HAP-1 (cell line): ENCODE measurements around the gene CAT.
A peak's percentile ranks its signal among the peaks of the same experiment; 100 is the strongest.

ENCODE experiments used
- DNase-seq, 2 experiments: peaks; one replicate each; pipeline ENCODE4 v3.0.0-alpha.2; 2016 to 2020; ENCODE audit warnings: low spot score in 2 of 2
- H3K27me3 ChIP-seq: fragments of 250-450 bp; sonication (Bioruptor Pico); 2 replicates; pipeline ENCODE4 v1.5.1; 2020; ENCODE audit warnings: low read depth, mild to moderate bottlenecking, moderate library complexity
- H3K36me3 ChIP-seq: fragments of 250-450 bp; sonication (Bioruptor Pico); replicated peaks from 2 replicates; pipeline ENCODE4 v1.5.1; 2020; ENCODE audit warnings: mild to moderate bottlenecking
- H3K4me1 ChIP-seq: fragments of 250-450 bp; sonication (Bioruptor Pico); 2 replicates; pipeline ENCODE4 v1.5.1; 2020; ENCODE audit warnings: mild to moderate bottlenecking
- H3K4me3 ChIP-seq: fragments of 250-450 bp; sonication (Bioruptor Pico); 2 replicates; pipeline ENCODE4 v1.5.1; 2020; ENCODE audit warnings: mild to moderate bottlenecking, moderate library complexity
- H3K9me3 ChIP-seq: fragments of 250-450 bp; sonication (Bioruptor Pico); 2 replicates; pipeline ENCODE4 v1.5.1; 2020; ENCODE audit warnings: mild to moderate bottlenecking, moderate library complexity
- in situ Hi-C: fragments of 300-500 bp; cut with MboI; formaldehyde crosslinking; loops from 3 replicates; pipeline ENCODE4 v1.14.3; 2020; ENCODE audit warnings: low sequenced_read_pairs, inconsistent platforms, mixed read lengths

The CAT gene

DNA sequence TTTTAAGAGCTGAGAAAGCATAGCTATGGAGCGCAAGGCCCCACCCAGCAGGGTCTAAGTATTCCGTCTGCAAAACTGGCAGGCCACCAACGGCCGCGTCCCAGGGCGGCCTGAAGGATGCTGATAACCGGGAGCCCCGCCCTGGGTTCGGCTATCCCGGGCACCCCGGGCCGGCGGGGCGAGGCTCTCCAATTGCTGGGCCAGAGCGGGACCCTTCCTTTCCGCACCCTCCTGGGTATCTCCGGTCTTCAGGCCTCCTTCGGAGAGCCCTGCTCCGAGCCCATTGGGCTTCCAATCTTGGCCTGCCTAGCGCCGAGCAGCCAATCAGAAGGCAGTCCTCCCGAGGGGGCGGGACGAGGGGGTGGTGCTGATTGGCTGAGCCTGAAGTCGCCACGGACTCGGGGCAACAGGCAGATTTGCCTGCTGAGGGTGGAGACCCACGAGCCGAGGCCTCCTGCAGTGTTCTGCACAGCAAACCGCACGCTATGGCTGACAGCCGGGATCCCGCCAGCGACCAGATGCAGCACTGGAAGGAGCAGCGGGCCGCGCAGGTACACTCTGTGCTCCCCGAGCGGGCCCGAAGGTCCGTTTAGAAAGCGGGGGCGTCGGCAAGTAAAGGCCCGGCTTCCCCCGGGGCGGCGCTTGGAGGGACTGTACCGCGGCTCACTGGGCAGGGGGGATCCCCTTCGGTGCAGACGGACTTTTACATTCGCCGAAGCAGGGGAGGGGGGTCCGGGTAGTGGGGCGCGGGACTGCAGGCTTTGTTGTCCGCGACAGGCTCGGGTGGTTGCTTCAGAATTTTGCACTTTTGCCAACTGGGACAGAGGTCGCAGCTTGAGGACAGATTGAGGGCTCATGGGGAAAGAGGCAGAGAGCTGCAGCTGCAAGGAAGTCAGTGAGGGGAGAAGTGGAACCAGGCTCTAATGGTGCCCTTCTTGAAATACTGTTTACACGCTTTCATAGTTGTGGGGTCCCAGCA is at the start of gene CAT:
TSS of gene CAT (plus strand) at position 406 of the 979 bp plus-strand sequence. CDS start at position 486, 80 bp downstream.
- Histone ChIP-seq H3K36me3 (no peaks in the 10 kb centered on the region), H3K27me3 (no peaks in the 10 kb centered on the region), H3K9me3 (no peaks in the 10 kb centered on the region), H3K4me1 (peaks cover 13% of the 10 kb centered on the region), H3K4me3 (peak within 1 kb of the TSS; percentile 96)
- peak; percentile 94 to 99 for DNase-seq
- in situ Hi-C loops: no loop called here

DNA sequence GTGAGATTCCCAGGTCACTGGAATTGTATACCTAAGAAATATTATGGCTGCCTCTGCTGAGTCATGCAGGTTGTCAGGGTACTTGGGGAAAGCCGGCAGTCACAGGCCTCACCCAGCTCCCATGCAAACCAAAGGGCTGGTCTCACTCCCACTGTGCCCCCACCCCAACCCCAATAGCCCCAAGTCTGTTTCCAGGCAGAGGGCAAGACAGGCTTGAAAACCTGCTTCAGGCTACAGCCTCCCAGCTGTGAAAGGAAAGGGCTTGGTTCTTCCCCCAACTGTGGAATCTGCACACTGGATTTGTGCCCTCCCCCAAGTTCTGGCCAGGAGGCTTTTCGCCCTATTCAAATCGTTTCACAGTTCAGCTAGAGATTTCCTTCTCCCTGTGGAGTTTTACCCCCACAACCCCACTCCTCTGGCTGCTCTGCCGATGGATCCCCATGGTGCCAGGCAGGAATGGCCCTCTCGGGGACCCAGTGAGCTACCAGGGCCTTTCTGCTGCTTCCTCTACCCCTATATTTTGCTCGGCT is 43.9 kb upstream of the CAT start:
- peaks cover 2% of the 10 kb centered on the region; the same call in 1 of the 2 replicates for H3K9me3 ChIP-seq
- H3K4me1 ChIP-seq: peaks cover 7% of the 10 kb centered on the region
- H3K4me3 ChIP-seq: no peak overlapping the region
- in situ Hi-C loops: no loop called here
- 0 out of 2 replicates have a peak, but pooled peaks cover 5% of the 10 kb centered on the region for H3K27me3 ChIP-seq
- DNase-seq: no peak
- H3K36me3 ChIP-seq: no peaks in the 10 kb centered on the region

DNA sequence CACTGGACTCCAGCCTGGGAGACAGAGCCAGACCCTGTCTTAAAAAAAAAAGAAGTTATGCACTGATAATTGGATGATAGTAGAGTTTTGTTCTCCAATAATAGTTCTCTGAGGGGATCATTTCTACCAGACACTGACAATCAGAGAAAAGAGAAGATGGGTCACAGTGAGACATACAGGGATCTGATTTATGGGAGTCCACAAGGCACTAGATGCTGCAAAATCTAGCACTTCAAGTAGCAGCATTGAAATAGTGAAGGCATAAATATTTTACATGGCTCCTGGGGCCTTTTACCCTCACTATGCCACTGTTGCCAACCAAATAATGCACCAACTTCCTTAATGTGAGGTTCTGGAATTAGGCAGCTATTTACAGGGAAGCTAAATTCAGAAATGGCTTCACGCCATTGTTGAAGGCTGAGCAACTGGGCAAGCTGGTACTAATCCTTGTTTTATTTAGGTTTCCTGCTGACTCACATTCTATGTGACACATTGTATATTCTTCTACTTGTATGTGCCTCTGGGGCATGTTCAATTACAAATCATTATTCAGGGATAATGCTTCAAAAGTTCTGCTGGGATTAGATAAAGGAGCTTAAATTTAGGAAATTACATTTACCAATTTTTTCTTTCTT is 42.7 kb upstream of the CAT start:
- peaks cover 7% of the 10 kb centered on the region for H3K4me1 ChIP-seq
- 0 out of 2 replicates have a peak, but pooled peaks cover 2% of the 10 kb centered on the region for H3K9me3 ChIP-seq
- in situ Hi-C loops: no loop called here
- H3K36me3 ChIP-seq: no peaks in the 10 kb centered on the region
- 0 out of 2 replicates have a peak, but pooled peaks cover 4% of the 10 kb centered on the region for H3K27me3 ChIP-seq
- no peak overlapping the region for H3K4me3 ChIP-seq
- DNase-seq: peak; percentile 56 to 88

DNA sequence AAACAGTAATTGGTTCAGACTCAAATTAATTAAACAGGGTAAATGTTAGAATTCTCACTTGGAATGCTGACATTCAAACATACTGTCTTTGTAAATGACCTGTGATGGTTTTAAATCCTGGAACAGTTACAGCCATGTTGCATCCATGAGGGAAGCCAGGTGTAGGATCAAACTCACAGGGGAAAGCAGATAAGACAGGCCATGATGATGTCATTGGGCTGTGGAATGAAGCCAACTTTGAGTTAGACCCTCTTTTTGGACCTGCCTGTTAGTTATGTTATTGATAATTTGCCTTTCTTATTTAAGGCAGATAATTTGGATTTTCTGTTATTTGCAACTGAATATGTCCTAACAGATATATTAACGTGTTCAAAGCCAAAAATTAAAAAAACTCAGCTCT is 41.6 kb upstream of the CAT start:
- H3K36me3 ChIP-seq: no peaks in the 10 kb centered on the region
- no peak for DNase-seq
- in situ Hi-C loops: no loop called here

DNA sequence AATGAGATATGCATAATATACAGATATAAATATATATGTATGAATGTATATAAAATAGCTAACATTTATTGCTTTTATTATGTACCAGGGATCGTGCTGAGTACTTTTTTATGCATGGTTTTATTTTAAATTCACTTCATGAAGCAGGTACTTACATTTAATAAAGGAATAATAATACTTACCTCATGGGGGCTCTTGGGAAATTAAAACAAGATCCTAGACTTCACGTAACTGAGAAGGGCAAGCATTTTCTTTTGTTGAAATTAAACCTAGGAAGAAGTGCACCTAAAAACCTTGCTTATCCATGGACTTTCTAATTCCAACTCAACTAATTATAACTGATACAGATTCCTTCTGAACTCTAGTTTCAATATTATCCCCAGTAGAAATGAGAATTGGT is 40.9 kb upstream of the CAT start:
- DNase-seq: no peak
- in situ Hi-C loops: no loop called here
- H3K9me3 ChIP-seq: no peaks in the 10 kb centered on the region
- H3K4me1 ChIP-seq: peaks cover 7% of the 10 kb centered on the region
- H3K27me3 ChIP-seq: no peaks in the 10 kb centered on the region
- H3K4me3 ChIP-seq: no peak overlapping the region
- H3K36me3 ChIP-seq: no peaks in the 10 kb centered on the region

More for the DNA sequence above, 41.6 kb upstream of the CAT start:
- H3K4me1 ChIP-seq: peaks cover 7% of the 10 kb centered on the region
- no peaks in the 10 kb centered on the region for H3K27me3 ChIP-seq
- no peak overlapping the region for H3K4me3 ChIP-seq
- no peaks in the 10 kb centered on the region for H3K9me3 ChIP-seq

DNA sequence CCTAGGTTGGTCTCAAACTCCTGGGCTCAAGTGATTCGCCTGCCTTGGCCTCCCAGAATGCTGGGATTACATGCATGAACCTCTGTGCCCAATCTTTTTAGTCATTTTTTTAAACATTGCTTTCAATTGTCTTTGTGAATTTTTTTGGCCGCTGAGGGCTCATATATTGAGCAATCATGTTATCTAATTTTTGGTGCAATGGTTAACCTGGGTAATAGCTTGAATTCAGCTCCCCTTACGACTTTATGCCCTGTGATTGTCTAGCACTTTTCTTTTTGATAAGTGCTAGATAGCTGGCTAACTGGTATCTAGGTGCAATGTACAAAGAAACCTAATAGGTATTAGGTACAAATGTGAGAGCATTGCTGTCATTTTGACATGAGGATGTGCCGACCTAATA is 35.3 kb upstream of the CAT start:
- Histone ChIP-seq H3K27me3 (no peaks in the 10 kb centered on the region; the same call in 1 of the 2 replicates), H3K4me1 (peaks cover 20% of the 10 kb centered on the region), H3K9me3 (no peaks in the 10 kb centered on the region), H3K36me3 (no peaks in the 10 kb centered on the region), H3K4me3 (no peak overlapping the region)
- in situ Hi-C loops: no loop called here
- DNase-seq: no peak

DNA sequence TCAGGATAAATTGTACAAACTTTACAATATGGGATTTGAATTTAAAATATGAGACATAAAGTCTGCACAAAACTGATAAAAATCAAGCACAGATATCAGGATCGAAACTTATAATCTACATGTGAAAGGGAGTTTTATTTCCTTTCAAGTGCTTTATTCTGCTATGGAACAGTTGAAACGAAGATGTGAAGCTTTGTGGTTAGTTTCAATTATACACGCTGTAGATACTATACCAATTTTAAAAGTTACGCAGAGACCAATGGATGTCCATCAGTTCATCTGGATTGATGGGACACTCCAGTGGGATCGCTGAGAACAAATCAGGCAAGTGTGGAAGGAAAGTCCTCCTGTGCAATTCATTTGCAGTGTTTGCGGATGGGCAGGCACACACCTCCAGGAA is 34.5 kb upstream of the CAT start:
- in situ Hi-C loops: no loop called here

DNA sequence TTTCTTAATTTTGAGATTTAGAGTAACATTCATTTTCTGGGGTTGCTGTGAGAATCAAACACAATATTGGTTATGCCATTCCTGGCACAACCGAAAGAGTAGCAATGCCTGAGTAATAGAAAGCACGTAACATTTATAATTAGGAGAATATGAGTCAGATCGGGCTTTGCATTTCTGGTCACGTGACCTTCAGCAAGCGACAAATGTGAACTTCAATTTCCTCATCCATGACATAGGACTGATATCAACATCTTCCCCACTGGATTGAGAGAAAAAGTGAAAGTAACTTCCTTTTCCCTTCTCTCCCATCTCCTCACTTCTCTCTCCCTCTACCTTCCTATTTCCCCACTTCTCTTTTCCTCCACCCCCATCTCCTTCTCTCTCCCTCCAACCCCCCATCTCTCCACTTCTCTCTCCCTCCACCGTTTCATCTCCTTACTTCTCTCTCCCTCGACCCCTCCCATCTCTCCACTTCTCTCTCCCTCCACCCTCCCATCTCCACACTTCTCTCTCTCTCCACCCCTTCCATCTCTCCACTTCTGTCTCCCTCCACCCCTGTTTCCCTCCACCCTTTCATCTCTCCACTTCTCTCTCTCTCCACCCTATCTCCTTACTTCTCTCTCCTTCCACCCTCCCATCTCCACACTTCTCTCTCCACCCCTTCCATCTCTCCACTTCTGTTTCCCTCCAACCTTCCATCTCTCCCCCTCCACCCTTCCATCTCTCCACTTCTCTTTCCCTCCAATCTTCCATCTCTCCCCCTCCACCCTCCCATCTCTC is 33.5 kb upstream of the CAT start:
- in situ Hi-C loops: no loop called here
- Histone ChIP-seq H3K4me1 (peaks cover 28% of the 10 kb centered on the region), H3K27me3 (no peaks in the 10 kb centered on the region; the same call in 1 of the 2 replicates), H3K4me3 (no peak overlapping the region), H3K36me3 (no peaks in the 10 kb centered on the region), H3K9me3 (no peaks in the 10 kb centered on the region)
- no peak for DNase-seq

More for the DNA sequence above, 34.5 kb upstream of the CAT start:
- peak in 1 of 2 experiments; percentile 54 for DNase-seq
- no peaks in the 10 kb centered on the region; the same call in 1 of the 2 replicates for H3K27me3 ChIP-seq
- H3K9me3 ChIP-seq: no peaks in the 10 kb centered on the region
- H3K36me3 ChIP-seq: no peaks in the 10 kb centered on the region
- no peak overlapping the region for H3K4me3 ChIP-seq
- H3K4me1 ChIP-seq: peaks cover 28% of the 10 kb centered on the region

DNA sequence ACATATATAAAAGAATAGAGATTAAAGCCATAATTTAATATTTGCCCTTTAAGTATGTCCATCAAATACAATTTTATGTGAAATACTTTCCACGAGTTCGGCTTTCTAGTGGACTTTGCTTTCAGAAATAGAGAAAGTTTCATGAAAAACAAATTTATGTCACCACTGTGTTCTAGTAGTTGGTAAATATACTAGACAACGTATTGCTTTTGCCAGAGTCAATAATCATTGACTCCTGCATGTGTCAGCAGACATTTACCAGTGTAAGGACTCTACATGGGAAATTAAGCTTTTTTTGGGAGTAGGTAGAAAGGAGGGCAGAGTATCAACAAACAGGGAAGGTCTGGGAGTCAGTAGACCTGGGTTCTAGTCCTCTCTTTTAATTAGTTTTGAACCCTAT is 32.3 kb upstream of the CAT start:
- H3K4me1 ChIP-seq: peaks cover 28% of the 10 kb centered on the region
- in situ Hi-C loops: no loop called here
- no peaks in the 10 kb centered on the region for H3K36me3 ChIP-seq
- H3K27me3 ChIP-seq: no peaks in the 10 kb centered on the region; the same call in 1 of the 2 replicates
- no peak for DNase-seq
- no peak overlapping the region for H3K4me3 ChIP-seq
- no peaks in the 10 kb centered on the region for H3K9me3 ChIP-seq

DNA sequence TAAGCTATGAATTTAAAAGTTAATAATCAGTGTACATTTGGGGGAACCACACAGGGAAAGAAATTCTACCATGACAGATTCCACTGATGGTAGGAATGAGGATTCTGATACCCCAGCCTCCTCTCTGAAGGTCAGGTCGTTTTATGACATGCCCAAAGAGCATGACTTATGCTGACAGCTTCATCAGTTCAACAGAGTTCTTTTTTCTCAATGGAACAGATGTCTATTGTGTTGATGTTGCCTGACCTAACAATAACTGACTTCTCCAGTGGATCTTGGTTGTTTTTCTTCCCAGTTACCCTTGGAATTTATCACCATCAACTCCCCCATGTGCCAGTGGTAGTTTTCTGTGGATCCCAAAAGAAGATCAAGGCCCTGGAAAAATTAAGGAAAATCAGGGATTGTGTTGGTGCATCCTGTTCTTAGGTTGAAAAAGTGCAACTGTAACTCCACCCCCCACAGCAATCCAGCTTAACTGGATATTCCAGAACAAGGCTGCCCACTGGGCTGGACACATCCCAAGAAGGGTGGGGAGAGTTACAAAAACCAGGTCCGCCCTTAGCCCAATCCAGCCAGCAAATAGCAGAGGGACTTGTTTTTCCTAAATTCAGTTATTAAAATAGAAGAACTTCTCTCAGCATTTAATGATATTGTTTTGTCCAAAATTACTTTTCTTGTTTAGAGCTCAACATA is 31.5 kb upstream of the CAT start:
- in situ Hi-C loops: no loop called here

DNA sequence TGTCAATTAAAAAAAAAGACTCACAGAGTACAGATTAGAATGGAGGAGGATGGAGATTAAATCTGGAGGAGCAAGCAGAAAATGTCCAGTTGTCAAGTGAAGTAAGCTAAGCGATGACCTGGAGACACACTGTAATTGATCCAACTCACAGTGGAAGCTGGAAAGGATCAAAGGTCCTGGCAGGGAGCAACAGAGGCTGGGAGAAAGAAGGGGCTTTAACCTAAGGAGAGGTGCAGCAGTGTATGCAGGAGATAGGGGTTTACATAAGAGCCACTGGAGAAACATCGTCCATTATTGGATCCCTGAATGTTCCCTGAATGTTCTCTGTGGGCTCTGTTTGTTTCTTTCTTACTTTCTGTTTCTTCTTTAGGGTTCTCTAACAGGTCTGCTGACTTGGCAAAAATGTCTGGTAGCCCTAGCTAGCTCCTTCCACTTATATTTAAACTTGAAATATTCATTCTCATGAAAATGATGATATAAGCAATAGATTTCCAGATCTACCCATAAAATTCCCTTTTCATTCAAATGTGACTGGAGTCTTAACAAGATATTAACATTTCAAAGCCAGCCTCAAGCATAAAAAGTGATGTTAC is 30.1 kb upstream of the CAT start:
- Histone ChIP-seq H3K4me3 (no peak overlapping the region), H3K27me3 (no peaks in the 10 kb centered on the region; the same call in 1 of the 2 replicates), H3K9me3 (peaks cover 8% of the 10 kb centered on the region), H3K36me3 (no peaks in the 10 kb centered on the region), H3K4me1 (peaks cover 24% of the 10 kb centered on the region)
- in situ Hi-C loops: no loop called here
- DNase-seq: peak in 1 of 2 experiments; percentile 61

More for the DNA sequence above, 31.5 kb upstream of the CAT start:
- no peak overlapping the region for H3K4me3 ChIP-seq
- H3K4me1 ChIP-seq: peaks cover 28% of the 10 kb centered on the region
- no peak for DNase-seq
- H3K36me3 ChIP-seq: no peaks in the 10 kb centered on the region
- H3K27me3 ChIP-seq: no peaks in the 10 kb centered on the region; the same call in 1 of the 2 replicates
- no peaks in the 10 kb centered on the region for H3K9me3 ChIP-seq

DNA sequence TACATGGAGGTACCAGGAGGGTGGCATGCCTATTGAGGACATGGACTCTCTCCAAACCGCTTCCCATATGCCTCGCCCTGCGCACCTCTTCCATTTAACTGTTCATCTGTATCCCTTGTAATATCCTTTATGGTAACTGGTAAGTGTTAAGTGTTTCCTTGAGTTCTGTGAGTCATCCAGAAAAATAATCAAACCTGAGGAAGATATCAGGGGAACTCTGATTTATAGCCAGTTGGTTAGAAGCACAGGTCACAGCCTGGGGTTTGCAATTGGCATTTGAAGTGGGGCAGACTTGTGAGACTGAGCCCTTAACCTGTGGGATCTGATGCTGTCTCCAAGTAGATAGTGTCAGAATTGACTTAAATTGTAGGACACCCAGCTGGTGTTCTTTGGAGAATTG is 27.6 kb upstream of the CAT start:
- peaks cover 9% of the 10 kb centered on the region; the same call in 1 of the 2 replicates for H3K4me1 ChIP-seq
- in situ Hi-C loops: no loop called here
- no peaks in the 10 kb centered on the region for H3K36me3 ChIP-seq
- DNase-seq: no peak
- H3K27me3 ChIP-seq: no peaks in the 10 kb centered on the region; the same call in 1 of the 2 replicates
- no peak overlapping the region for H3K4me3 ChIP-seq
- peaks cover 8% of the 10 kb centered on the region for H3K9me3 ChIP-seq
